NCI-H2107 treated with DMSO at 0.1 percent for 48 hours (cell line): ENCODE measurements around the gene CCNI2.

Source experiments
- DNase-seq: peaks from one replicate; lab custom pipeline; 2025; ENCODE audit not compliant: unreplicated experiment; lab: John Stamatoyannopoulos, UW

Gene CCNI2

DNA sequence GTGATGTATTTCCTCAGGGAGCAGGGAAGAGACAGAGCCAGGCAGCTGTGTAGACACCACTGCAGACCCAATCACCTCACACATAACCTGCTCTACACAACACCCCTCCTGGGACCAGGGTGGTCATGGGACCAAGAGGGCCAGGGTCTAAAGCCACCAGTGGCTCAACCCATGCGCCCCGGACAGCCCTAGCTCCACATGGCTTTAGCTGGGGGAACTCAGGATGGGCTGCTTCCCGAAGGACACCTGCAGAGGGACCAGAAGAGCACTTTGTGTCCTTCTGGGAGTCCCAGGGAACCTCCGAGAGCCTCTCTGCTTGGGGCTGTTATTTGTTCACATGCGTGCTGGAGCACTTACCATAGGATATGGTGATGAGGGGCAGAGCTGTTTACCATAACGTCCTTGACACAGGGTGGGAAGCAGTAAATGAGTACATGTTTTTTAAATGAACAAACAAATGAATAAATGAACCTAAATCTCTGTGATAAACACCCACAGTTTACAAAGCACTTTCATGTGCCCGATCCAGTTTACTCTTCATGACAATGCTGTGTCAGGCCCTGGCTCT lies 17.5 kb downstream of the CCNI2 start:
- DNase-seq = no peak

DNA sequence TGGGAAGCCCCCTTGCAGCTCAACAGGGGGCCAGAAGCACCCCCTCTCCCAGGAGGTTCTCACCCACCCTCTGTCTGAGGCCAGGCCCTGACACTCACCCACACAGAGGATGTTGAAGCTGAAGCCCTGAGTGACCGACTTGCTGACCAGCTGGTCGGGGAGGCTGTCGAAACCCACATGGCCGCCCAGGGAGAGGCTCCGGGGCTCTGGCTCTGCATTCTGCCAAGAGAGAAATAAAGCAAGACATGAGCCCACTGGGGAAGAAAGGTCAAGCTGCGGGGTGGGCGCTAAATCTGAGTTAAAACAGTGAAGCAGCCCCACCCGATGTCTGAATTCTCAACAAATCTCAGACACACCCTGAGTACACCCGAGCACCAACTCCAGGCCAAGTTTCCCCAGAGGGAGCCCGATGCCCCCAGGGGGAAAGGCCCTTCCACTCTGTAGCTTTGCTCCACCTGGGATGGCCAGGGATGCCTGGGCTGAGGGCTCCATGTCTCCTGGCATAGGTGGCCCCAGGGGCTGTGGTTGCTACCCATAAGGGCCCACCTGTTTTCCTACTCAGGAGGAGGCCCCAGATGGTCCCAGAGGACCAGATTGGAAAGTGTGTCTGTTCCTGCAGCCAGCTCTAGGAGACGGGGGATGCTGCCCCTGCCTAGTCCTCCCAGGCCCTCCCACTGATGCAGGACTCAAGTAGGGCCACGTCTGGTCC lies 18.2 kb downstream of the CCNI2 start:
- DNase-seq = no peak

GRCh38 chr5:132766020-132766805 lies 19.0 kb downstream of the CCNI2 start:
- no peak for DNase-seq

- no peak for DNase-seq
Observed at GRCh38 chr5:132766806-132767055, 19.5 kb downstream of the CCNI2 start.

DNA sequence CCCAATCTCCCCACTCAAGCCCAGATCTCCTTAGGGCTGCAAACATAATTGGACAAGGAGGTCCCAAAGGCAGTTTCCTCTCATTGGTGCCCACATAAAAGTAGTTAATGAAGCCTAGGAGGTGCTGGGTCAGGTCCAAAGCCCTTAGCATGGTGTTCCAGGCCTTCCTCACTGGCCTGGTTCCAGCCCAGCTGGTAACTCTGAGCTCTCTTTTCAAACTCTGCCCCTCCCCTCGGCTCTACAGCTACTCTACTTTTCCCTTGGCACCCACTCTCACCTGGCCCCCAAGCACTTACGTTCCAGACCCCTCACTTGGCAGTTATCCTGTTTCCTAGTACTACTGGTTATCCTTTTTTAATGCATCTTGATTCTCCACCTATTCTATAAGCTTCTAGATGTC lies 19.9 kb downstream of the CCNI2 start:
- DNase-seq = no peak

- DNase-seq = no peak
Observed at GRCh38 chr5:132768485-132768868, 21.3 kb downstream of the CCNI2 start.

- no peak for DNase-seq
Observed at GRCh38 chr5:132770476-132771159, 23.4 kb downstream of the CCNI2 start.

- no peak for DNase-seq
Observed at GRCh38 chr5:132771503-132771998, 24.3 kb downstream of the CCNI2 start.

DNA sequence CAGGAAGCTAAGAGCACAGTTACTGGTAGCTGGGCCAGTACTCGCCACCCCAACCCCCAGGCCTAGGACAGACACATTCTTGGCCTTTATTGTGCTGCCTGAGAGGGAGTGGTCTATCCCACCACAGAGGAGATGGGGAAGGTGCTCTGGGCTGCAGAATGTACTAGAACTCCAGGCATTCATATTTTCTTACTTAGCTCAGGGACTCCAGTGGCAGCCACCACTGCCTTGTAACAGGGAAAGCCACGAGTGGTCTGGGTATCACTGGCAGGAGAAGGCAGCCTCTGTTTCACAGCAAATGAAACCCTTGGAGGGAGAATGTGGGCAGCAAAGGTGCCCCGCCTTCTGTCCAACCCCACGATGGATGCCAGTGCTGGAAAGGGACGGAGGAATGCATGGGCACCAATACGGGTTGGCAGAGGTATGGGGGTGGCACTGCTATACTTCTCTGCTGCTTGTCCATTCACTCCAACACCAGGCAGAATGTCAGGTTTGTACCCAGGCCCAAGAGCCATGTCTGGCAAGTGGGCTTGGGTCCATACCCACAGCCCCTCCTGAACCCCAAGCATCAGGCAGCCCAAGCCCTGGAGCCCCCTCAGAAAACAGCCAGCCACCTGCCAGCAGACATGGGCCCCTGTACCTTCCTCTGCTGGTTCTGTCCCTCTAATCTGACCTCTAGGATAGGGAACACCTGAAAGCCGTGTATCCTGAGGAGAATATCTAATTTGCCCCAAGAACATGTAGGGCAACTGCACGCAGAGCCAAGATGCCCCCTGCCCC lies 25.3 kb downstream of the CCNI2 start:
- no peak for DNase-seq

- no peak for DNase-seq
Observed at GRCh38 chr5:132773114-132773513, 25.9 kb downstream of the CCNI2 start.

- DNase-seq = no peak
Observed at GRCh38 chr5:132773601-132774355, 26.6 kb downstream of the CCNI2 start.

DNA sequence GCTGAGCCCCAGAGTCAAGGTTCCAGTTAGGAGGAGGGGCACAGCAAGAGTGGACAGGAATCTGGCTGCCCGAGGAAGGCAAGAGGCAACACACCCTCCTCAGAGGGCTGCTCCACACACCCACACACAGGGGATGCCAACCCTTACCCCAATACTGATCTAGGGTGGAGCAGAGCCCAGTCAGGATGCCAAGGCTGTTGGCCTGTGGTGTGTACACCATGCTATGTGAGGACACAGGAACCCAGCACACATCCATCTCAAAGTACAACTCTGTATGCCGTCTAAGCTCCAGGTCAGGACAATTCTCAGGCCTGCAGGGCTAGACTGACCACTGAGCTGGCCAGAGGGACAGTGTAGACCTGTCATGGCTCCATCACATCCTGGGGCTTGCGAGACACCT lies 27.2 kb downstream of the CCNI2 start:
- no peak for DNase-seq

- no peak for DNase-seq
Observed at GRCh38 chr5:132774896-132775295, 27.7 kb downstream of the CCNI2 start.

- DNase-seq = no peak
Observed at GRCh38 chr5:132775476-132775961, 28.3 kb downstream of the CCNI2 start.

GRCh38 chr5:132776131-132776937 lies 29.1 kb downstream of the CCNI2 start:
- no peak for DNase-seq

GRCh38 chr5:132776938-132777208 lies 29.6 kb downstream of the CCNI2 start:
- DNase-seq = no peak

DNA sequence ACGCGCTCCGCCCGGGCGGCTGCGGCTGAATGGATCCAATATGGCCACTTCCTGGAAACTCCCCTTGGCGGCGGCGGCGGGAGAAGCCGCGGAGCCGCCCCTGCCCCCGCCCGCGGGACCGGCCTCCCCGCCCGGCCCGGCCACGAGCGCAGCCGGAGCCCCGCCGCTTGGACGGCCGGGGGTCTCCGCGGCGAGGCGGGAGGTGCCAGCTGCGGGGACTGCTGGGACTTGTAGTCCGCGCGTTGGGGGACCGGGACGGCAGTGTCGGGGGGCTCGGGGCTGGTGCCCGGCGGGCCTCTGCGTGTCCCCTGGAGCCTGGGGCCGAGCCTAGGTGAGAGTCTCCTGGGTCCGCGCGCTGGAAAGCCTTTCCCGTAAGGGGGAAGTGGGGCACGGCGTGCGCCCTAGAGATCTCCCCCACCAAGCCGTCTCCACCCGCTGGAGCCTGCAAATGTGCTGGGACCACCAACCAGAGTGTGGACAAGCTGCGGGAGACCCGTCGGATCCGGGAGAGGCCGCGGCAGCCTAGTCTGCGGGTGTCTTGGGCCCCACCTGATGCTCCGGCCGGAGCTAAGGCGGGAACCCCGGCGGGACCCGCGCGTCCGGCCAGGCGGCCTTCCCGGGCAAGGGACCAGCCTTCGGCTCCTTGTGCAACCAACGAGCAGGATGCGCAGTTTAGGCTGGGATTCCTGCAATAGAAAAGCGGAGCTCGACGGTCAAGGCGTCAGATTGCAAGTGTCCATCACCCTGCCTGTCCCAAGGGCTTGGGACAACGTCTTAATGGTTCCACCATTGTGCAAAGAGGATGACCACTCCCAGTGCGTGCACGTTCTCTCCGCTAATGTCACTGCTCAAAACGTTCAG lies 30.2 kb downstream of the CCNI2 start, which contains the start of gene SEPTIN8:
SEPTIN8 (minus strand) TSS at position 31 of the 861 bp plus-strand sequence. CDS start 102 bp downstream, outside the sequence.
- no peak for DNase-seq

DNA sequence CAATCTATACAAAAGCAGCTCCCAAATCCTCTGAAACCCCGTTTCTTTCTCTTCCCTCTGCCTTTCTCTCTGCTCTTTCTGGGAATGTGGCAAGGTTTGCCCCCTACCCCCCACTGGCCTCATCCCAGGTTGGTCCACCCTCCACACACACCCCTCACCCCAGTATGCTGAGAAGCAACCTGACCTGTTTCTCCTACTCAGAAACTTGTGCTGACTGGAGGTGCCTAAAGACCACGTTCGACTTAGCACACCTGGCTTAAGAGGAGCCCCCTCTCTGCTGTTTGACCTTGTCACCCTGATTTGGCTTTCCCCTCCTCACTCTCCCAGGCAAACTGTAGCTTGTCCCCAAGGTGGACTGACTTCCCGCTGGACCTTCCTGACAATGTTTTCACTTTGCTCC lies 30.9 kb downstream of the CCNI2 start:
- DNase-seq = no peak
